Smooth muscle cell of the pulmonary artery (primary cell): ENCODE measurements around the gene TSPAN5. TPM values are rescaled to one million over a fixed set of nuclear protein-coding genes. Genes with fewer than 3 reads are reported as not detected.

ENCODE experiments used
- total RNA-seq: library from RNA; depleted of rRNA; stranded (reverse); fragments of >200 nt; gene quantifications from 2 replicates; pipeline ENCODE4 v1.2.3, GENCODE V29; 2014

Gene TSPAN5
- total RNA-seq, result 36.9 and 53.8 TPM in 2 replicates

DNA sequence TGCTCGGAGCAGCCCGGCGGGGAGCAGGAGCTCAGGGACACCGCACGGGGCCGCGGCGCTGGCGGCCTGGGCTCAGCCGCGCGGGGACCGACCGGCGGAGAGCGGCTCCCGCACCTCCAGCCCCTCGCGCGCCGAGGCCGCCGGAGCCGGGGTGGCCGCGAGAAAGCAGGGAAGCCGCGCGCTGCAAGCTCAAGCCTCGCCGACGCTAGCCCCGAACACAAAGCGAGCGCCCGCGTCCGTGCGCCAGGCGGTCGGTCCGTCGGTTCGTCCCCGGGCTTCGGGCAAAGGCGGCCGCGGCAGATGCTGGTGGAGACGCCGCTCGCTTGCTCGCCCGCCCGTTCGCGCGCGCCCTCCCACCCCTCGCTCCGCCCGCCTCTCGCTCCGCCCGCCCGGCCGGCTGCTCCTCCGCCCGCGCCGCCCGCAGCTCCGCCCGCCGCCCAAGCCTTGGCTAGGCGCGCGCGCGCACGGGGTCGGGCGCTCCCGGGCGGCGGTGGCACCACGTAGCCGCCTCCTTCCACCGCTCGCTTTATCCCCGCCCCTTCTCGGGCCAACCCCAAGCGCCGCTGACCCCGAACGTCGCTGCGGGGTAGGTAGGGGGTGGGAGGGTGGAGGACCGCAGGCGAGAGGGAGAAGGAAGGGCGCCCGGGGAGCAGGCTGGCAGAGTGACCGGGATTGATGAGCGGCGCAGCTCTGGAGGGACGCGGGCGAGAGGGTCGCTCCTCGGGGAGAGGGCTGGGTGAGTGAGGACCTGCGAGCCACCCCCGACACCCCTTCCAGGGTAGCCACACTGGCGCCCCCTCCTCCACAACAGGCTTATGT lies at the start of gene TSPAN5:
Gene TSPAN5 (minus strand): TSS at position 325 of the 819 bp plus-strand sequence.

